ENCODE results near the gene CLINT1.

DNA sequence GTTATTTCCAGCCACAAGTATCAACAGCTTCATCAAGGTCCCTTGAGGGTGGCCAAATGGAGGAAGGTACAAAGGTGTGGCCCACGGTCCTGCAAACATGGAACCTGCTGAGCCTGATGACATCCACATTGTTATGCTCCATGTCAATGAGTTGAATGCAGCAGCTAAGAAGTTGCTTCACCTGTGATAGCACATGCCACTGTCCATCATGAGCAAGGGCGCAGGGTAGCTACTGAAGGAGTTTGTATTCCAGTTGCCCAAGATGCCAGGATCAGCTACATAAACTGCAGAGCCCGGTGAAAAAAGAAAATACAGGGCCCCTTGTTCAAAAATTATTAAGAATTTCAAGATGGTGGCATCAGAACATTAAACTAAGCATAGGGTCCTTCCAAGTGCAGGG, 91.3 kb downstream of the CLINT1 start:
- TF ChIP-seq POLR2A (IDR thresholded peaks at IDR 0.05; ENCODE audit: low read depth, low read length) (no peak), POLR2AphosphoS5 (IDR thresholded peaks at IDR 0.05; ENCODE audit: low read depth, low read length) (no peak), TAF1 (IDR thresholded peaks at IDR 0.05; ENCODE audit: low read depth, low read length) (no peak), POU2F2 (IDR thresholded peaks at IDR 0.05; ENCODE audit: low read depth, low read length) (no peak)

Measured in GM12891 (cell line).